ENCODE data around the gene BICC1.

Gene BICC1

DNA sequence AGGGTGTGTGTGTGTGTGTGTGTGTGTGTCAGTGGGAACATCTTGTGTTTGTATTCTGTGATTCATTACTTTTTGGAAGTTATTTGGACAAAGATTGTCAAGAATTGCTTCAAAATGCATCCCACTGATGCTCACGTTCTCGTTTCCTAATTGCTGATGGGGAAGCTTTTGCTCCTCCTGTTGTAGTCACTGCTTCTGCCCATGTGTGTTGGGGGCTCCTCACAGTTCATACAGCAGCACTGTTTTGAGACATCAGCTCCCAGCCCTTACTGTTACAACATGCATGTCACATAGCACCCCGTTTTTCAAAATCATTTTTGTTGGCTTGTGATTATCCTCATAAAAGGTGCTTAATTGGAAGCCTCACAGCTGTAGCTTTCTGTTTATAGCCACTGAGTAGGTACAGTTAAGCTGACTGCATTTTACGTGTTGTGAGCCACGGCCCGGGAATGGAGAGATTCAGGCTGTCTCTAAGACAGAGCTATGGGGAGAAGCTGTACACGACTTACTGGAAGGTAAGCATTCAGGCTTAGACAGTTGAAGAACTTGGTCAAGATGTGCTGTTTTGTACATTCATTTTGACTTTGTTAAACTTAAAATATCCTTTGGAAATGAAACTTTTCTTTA lies 87.4 kb downstream of the BICC1 start:
- DNase-seq (ENCODE audit: low spot score): no peak

DNA sequence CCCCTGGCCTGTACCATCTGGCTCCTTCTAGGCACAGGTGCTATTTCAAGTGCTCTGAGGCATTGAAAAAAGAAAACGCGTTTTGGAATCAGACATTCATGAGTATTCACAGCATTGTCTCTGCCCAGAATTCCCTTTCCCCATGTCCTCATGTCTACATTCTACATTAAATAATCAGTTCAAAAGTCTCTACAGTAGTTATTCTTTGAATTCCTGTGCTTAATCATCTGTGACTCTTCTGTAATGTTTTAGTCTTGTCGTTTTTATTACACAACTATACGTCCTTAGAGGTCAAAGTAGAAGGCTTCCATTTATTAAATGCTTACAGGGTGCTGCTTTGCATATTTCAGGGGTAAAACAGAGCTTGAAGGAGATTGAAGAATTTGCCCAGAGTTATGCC lies 95.7 kb downstream of the BICC1 start:
- no peak for DNase-seq (ENCODE audit: low spot score)

DNA sequence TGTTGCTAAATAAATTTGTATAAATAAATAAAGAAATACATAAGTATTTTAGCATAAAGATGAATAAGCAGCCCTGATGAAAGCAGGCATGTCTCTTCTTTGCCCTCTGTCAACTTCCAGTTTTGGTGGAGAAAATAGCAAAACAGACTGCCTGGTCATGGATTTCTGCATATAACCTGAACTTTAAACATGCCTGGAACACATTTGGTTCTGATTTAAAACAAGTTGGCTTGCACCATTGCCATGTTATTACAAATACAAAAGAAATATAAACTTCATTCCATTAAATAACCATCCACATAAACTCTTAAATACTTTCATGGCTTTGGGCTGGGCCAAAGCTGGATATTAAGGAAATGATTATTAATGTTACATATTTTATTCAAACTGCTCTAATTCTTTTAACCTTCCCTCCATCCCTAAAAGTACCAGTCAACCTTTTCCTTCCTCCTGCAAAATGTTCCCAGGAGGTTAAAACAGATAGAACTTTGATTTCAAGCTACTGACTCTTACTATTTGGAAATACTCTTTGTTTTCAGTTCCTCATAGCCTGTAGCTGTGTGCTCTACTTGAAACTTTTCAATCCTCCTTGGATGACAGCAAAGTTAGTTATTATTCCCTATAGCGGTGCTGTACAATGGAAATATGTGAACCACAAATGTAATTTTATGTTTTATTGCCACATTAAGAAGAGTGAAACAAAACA lies 96.3 kb downstream of the BICC1 start:
- DNase-seq (ENCODE audit: low spot score): no peak

DNA sequence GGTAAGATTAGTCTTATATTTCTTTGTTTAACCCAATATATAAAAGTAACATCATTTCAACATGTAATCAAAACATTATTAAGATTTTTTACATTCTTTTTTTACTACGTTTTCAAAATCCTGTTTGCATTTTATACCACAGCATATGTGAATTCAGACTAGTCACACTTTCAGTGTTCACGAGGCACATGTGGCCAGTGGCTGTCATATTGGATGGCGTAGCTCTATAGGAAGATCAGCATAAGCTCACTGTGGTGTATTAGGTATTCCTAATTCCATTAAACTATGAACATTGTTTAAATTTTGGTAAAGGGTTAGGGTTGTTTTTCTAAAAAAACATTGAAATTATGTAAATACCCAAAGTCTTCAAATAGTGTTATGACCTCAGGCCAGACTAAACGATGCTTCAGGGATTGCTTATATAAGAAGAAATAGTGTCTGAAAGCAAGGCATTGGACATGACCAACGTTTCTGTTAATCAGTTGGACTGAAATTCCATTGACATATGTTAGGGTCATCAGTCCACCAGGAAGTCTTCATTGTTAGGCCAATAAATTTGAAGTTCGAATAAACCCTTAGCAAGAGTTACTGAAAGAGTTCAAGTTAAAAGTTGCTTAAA lies 97.0 kb downstream of the BICC1 start:
- no peak for DNase-seq (ENCODE audit: low spot score)

DNA sequence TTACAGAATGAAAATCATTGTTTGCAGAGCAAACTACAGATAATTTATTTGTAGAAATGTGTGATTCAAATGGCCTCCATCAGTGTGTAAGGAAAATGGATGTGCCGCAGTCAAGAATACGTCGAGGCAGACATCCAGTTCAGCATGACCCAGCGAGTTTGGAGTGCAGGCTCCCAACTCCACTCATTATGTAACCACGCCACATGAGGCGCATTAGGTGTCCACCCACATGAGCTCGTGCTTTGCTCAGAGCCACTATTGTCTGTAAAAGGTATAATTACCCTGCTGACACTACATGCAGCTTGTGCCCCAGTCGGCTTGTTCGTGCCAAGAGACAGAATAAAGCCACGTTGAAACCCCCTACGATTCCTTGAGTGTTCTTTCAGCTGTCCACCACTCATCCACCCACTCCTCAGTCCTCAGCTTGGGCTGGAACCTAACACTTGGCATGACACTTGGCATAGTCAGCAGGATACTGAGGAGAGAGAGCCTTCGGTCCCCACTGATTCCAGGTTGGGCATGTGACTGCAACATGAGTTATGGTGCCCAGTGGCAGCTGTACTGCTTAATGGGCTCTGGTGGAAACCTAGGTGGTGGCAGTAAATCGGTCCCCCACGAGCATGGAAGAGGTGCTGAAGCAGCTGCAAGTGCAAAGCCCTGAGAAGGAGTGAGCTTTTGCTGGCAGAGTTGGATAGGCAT lies 102.7 kb downstream of the BICC1 start:
- DNase-seq (ENCODE audit: low spot score): no peak

DNA sequence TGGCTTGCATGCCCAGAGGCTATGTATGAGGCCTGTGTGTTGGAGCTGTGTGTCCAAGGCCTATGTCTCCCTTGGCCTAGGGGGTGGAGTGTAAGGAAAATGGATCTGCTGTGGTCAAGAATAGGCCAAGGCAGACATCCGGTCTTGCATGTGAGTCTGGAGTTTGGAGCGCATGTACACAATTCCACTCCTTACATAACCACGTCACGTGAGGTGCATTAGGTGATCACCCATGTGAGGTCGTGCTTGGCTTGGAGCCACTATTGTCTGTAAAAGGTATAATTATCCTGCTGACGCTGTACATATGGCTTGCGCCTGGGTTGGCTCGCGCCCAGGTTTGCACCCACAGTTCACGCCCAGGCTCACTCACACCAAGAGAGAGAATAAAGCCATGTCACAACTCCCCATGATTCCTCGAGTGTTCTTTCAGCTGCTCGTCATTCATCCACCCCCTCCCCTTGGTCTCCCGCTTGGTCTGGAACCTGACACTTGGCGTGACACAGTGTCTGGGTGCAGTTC lies 105.5 kb downstream of the BICC1 start:
- DNase-seq (ENCODE audit: low spot score): no peak

DNA sequence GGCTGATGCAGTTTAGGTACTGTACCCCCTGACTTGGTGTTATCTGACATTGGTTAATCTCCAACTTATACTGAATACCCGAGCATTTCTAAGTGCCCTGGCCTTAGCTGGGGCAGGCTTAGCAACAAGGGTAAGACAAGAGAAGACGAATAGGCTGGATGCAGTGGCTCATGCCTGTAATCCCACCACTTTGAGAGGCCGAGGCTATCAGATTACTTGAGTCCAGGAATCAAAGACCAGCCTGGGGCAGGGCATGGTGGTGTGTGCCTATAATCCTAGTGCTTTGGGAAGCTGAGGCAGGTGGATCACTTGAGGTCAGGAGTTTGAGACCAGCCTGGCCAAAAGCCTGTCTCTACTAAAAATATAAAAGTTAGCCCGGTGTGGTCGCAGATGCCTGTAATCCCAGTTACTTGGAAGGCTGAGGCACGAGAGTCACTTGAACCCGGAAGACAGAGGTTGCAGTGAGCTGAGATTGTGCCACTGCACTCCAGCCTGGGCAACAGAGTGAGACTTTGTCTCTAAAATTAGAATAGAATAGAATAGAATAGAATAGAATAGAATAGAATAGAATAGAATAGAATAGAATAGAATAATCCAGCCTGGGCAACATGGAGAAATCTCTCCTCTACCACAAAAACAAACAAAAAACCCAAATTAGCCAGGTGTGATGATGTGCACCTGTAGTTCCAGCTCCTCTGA lies 108.9 kb downstream of the BICC1 start:
- no peak for DNase-seq (ENCODE audit: low spot score)

DNA sequence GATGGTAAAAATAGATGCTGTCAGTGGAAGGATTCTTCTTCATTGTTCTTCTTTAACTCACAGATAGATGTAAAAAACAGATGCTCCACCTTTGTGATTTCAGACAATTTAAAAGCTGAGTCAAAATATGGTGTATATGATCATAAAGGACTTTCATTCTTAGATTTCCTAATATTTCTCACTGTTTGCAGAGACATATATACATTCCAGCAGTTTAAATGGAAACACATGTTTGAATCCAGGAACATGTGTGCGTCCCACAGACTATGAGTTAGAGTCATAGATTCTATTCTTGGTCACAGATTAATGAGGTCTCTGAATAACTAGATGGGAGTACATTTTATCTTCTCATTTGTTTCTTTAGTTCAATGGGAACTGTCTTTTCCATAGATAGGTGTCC lies 109.6 kb downstream of the BICC1 start:
- DNase-seq (ENCODE audit: low spot score): no peak

DNA sequence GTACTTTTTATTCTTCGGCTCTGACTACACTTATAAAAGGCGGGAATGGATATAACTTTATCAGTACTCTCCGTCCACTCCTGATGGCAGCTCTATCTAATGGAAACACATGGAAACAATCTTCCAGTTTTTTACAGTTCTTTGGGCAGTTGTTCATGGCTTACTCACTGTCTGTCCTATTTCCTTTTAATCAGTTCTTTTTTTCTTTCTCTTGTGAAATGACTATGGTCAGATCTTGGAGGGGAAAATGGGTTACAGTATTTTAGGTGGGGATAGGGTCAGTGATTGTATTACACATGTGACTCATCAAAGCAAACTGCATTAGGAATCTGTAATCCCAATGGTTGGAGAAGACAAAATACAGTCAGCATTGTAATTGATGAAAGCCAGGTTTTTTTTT lies 112.4 kb downstream of the BICC1 start:
- DNase-seq (ENCODE audit: low spot score): no peak

DNA sequence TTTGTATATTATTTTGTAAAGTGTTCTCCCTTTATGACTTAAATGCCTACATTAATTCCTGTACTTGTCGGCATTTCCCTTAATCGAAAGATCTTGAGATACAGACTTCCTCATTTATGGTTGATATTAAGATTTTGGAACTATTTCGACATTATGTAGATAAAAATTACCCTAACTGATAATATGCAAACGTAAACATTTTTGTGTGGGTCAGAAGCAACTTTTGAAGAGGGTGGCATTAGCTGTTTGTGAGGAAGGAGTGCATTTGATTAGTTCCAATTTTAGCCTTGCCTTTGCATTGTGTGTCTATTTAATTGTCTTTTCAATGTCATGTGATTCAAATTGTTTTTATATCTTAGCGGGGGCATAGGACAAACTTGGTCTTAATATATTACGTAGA lies 114.7 kb downstream of the BICC1 start:
- DNase-seq (ENCODE audit: low spot score): no peak

DNA sequence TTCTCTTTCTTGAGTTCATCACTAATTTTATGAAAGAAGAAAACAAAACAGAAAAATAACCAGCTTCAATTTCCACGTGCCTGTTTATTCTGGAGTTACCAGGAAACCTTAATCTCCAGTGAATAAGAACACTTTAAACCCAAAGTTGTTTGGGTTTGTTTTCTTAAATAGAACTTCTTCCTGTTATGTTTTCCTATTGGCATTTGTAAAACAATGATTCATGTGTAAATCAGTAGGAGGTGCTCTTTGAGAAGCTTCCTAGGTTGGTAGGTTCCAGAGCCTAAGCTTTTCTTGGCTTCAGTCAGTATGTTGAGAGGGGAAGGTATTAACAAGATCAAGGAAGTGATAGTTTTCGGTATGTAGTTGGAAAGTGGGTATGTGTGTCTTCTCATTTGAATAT lies 119.0 kb downstream of the BICC1 start:
- DNase-seq (ENCODE audit: low spot score): no peak

DNA sequence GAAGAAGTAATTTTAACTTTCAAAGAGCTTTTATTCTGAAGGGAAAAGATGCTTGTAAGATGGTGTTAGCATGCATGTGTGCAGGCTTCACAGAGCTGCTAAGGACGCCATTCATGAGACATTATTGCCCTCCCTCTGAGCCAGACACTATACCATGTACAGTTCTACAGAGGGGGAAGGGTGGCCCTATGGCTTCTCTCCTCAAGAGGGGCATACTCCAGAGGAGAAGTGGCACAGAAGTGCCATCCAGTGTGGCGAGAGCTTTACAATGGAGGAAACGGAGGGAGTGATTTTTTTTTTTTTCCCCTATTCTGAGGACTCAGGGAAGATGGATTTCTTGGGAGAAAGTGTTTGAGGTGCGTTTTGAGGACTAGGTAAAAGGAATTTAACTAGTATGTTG lies 119.5 kb downstream of the BICC1 start:
- no peak for DNase-seq (ENCODE audit: low spot score)

DNA sequence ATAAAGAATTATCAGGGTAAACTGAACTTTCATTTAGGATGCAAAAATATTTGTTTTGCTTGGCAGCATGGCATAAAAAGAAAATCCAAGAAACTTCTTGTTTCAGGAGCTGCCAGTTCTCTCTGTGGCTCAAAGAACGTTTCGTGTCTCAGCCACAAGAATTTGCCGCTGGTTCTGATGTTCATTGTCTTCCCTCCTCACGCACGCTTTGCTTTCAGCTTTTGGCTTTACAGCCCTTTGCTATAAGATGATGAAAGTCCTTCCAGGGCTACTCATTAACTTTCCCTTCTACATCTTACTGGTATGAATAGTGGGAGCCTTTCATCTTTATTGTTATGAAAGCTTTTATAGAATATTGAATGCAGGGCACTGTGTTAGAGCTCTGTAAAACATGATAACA lies 124.7 kb downstream of the BICC1 start:
- DNase-seq (ENCODE audit: low spot score): no peak

DNA sequence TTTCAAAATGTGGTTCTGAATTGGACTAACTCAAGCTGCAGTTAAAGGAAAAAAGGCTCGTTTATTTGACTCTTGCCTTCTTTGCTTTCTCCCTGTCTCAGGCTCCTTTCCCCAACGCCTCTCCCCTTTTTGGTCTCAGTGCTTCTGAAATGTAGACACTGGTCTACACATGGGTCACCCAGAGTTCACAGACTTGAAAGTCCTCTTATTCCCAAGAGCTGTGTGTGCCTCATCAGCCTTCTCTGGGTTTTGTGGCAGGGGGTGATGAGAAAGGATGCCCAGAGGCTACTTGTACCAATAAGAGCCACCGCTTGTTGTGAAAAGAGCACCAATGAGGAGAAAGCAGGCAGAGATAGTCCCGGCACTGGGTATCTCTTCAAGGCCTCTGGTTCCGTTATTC lies 125.7 kb downstream of the BICC1 start:
- DNase-seq (ENCODE audit: low spot score): no peak

DNA sequence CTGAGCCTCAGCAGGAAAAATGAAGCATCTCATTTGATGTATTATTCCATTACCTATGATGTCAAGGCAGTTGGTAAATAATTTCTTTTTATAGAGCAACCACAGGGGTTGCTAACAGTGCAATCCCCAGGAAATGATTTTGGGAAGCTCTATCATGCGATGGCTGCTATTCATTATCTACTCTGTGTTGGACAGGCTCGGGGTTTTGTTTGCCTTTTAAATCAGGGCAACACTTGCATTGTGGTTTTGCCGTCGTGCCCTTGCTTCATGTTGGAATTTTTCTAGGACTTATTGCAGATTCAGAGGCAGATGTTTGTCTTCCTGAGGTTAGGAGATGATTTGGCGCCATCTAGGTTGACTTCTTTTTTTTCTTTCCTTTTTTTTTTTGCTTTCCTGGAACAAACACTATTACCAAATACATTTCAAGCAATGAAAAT lies 128.4 kb downstream of the BICC1 start:
- no peak for DNase-seq (ENCODE audit: low spot score)

DNA sequence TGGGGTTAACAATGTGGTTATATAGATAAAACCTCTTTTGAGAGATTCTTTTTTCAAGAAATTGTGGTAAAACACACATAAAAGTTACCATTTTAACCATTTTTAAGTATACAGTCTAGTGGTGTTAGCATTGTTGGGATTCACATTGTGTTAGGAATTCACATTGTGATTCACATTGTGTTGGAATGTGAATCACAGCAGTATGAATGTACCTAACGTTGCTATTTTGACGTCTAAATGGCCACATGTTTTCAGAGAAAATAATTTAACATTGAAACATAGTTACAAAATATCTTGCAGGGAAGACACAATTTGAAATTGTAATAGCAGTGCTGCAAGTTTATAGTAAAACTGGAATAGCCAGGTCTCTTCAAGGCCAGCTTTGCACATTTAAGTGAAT lies 129.0 kb downstream of the BICC1 start:
- no peak for DNase-seq (ENCODE audit: low spot score)

DNA sequence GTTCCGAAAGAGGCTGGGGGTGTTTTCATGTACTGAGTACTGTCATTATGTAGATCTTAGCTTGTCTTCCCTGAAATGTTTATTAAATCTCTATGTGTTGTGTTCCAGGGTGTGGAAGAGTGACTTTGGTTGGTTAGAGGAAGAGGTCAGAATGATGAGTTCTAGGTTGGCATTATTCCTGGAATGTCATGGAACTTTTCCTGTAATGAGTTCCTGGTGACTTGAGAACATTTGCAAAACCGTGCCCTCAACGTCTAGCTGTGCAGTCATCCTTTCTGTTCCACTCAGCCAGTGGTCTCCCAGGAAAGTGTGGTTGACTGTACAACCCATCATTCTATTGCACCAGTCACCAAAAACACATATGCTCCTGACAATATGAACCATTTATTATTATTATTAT lies 129.6 kb downstream of the BICC1 start:
- no peak for DNase-seq (ENCODE audit: low spot score)

DNA sequence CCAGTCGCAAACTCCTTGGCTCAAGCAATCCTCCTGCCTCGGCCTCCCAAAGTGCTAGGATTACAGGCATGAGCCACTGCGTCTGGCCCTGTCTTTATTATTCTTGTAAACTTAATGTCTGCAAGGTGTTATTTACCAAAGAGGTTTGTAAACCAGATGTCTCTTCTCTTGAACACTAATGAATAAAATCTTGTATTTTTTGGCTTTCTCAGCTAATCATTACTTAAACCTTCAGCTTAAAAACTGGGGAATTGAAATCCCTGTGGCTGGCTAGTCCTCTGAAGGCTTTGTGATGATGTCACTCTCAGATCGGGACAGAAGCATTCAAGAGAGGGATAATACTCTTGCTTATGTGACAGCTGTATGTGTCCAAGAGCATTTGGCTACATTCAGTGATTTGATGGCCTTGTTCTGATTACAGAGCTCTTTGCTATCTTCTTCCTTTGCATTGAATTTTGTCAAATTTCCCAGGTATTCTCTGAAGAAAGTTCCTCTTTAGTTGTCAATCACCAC lies 130.3 kb downstream of the BICC1 start:
- no peak for DNase-seq (ENCODE audit: low spot score)

DNA sequence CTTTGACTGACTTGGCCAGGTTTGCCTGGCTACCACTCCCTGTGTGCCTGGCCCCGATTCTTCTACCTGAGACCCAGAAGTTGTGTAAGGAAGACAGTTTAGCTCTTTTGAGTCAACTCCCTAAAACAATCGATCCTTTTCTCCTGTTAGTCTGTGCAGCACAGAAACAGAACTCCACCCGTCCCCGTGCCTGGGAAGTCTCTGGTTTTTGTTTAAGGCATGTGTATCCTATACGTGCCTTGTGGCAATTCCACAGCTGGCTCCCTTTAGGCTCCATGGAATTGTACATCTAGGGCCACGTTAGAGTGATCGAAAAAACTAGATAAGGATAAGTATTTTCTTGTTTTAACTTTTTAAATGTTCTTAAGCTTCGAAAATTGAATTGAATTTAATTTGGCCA lies 131.6 kb downstream of the BICC1 start:
- DNase-seq (ENCODE audit: low spot score): no peak

DNA sequence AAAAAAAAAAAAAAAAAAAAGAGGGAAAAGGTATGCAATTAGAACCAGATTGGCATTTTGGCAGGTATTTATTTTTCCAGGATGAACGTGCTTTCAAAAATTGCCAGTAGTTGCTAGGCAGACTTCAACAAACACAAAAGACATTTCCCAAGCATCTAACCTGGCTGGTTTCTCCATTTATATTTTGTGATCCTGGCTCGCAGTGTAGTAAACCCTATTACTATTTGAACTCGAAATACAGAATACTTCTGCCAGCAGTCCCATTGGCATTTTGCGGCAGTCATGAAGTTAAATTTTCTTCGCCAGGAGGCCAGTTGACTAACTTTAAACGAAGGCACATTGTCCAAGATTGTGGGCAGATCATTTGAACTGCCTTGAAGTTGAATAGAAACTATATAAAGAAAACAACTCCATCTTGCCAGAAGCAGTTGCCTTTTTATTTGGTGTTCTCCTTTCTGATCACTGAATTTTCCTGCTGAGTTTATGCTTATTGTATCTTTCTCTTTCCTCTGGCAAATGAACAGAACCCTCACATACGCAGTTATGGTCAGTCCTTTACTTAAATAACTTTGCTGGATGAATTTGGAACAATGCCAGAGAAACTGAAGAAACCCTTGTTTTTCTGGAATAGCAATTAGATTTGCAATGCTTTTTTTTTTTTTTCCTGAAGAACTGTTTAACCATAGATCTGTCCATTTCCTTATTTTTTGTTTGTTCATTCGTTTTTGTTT lies 132.9 kb downstream of the BICC1 start:
- DNase-seq (ENCODE audit: low spot score): no peak
